K562 (cell line): ENCODE measurements around the gene GNAZ. TPM values are rescaled to one million over a fixed set of nuclear protein-coding genes. Genes with fewer than 3 reads are reported as not detected.

ENCODE experiments used
- CTCF ChIP-seq, 3 experiments: IDR thresholded peaks in 2 of 3; conservative IDR thresholded peaks in 1 of 3; 2 replicates each; pipeline ENCODE4 v1.5.1; 2011 to 2012; ENCODE audit warnings: low read length in 3 of 3, mild to moderate bottlenecking in 3 of 3, control low read depth in 2 of 3, improper control_type of control experiment in 1 of 3, inconsistent platforms in 1 of 3, low read depth in 1 of 3, mixed read lengths in 1 of 3, moderate library complexity in 1 of 3; ENCODE audit not compliant: insufficient read depth in 2 of 3
- DACH1 ChIP-seq: fragments of 450-650 bp; IDR thresholded peaks from 2 replicates; pipeline ENCODE4 v1.6.1; 2018; ENCODE audit not compliant: partially characterized antibody
- DNMT1 ChIP-seq: fragments of 450-650 bp; IDR thresholded peaks from 2 replicates; pipeline ENCODE4 v1.6.1; 2016; ENCODE audit warnings: antibody characterized with exemption, mild to moderate bottlenecking
- EHMT2 ChIP-seq: fragments of 450-650 bp; IDR thresholded peaks from 2 replicates; pipeline ENCODE4 v1.6.1; 2018; ENCODE audit warnings: antibody characterized with exemption
- ELK3 ChIP-seq: fragments of 450-650 bp; formaldehyde crosslinking; IDR thresholded peaks from 2 replicates; pipeline ENCODE4 v1.4.0; 2020; ENCODE audit warnings: mild to moderate bottlenecking
- GTF3C2 ChIP-seq: IDR thresholded peaks from 3 replicates; pipeline ENCODE4 v1.6.1; 2011; ENCODE audit warnings: borderline replicate concordance, mild to moderate bottlenecking, moderate library complexity; ENCODE audit not compliant: insufficient read length; ENCODE audit errors: extremely low read depth
- MEIS2 ChIP-seq: fragments of 450-650 bp; IDR thresholded peaks from 2 replicates; pipeline ENCODE4 v1.6.1; 2014; ENCODE audit warnings: mild to moderate bottlenecking; ENCODE audit not compliant: partially characterized antibody
- PTBP1 ChIP-seq: fragments of 200-400 bp; formaldehyde crosslinking; IDR thresholded peaks from 2 replicates; pipeline ENCODE4 v1.6.1; 2017; ENCODE audit warnings: low read depth, low read length
- SPI1 ChIP-seq: IDR thresholded peaks from 2 replicates; pipeline ENCODE4 v1.6.1; 2011; ENCODE audit warnings: low read depth, low read length, control low read depth, borderline replicate concordance
- SRSF1 ChIP-seq: fragments of 200-400 bp; formaldehyde crosslinking; IDR thresholded peaks from 2 replicates; pipeline ENCODE4 v1.6.1; 2017; ENCODE audit warnings: mild to moderate bottlenecking, low read depth, low read length, moderate library complexity
- TCFL5 ChIP-seq: fragments of 250-450 bp; sonication (Bioruptor Pico); conservative IDR thresholded peaks from 2 replicates; pipeline ENCODE4 v1.6.1; 2021; ENCODE audit warnings: mild to moderate bottlenecking, moderate library complexity, matching md5 sums
- YY1 ChIP-seq, 3 experiments: IDR thresholded peaks; 2 replicates each; pipeline ENCODE4 v1.6.1; 2011; ENCODE audit warnings: low read length in 2 of 3, mild to moderate bottlenecking in 2 of 3, moderate library complexity in 2 of 3, borderline replicate concordance in 1 of 3, control low read depth in 1 of 3, low read depth in 1 of 3; ENCODE audit not compliant: insufficient read depth in 3 of 3, insufficient replicate concordance in 2 of 3, control insufficient read depth in 1 of 3, insufficient read length in 1 of 3; ENCODE audit errors: extremely low read depth in 1 of 3
- ZFP36 ChIP-seq: fragments of 150-350 bp; IDR thresholded peaks from 2 replicates; pipeline ENCODE4 v1.6.1; 2018; ENCODE audit warnings: low read length, low read depth; ENCODE audit not compliant: partially characterized antibody
- ZNF232 ChIP-seq: sonication (generic); formaldehyde crosslinking; IDR thresholded peaks from 2 replicates; pipeline ENCODE4 v1.8.0; 2022; ENCODE audit warnings: mild to moderate bottlenecking, missing genetic modification reagents
- polyA plus RNA-seq, 8 experiments: library from polyadenylated mRNA; depleted of rRNA in 4 of 8; stranded (reverse) in 5 of 8; unstranded in 3 of 8; fragments of >200 nt; fragmentation: Nextera tagmentation in 2 of 8; fragmentation: Illumina TruSeq in 1 of 8; extraction: Ambion mirVana in 2 of 8; extraction: Trizol in 1 of 8; gene quantifications; 2 replicates each; pipeline versions ENCODE4 v1.2.1 to v1.2.3, GENCODE V29; 2011 to 2014; ENCODE audit warnings: inconsistent platforms in 1 of 8, missing spikeins in 1 of 8
- total RNA-seq, 7 experiments: library from RNA; depleted of rRNA in 6 of 7; stranded (reverse); fragments of >200 nt in 6 of 7; fragmentation: Illumina TruSeq in 2 of 7; extraction: Trizol in 2 of 7; gene quantifications; 2 replicates each; pipeline versions ENCODE4 v1.2.1 to v1.2.3, GENCODE V29; 2011 to 2021; ENCODE audit warnings: low replicate concordance in 1 of 7

GNAZ gene
- total and polyA plus RNA-seq, 9 of the 15 experiments (the other 6 are each of a cell fraction or from before 2014, with no cell fraction given), result 0.04 to 0.22 (median 0.13) TPM; not detected in 3

GRCh38 chr22:23094695-23095681, 24.7 kb downstream of the GNAZ start (continued):
- TF ChIP-seq GTF3C2, result no peak
- no peak for TF ChIP-seq DACH1
- TF ChIP-seq ELK3 (CRISPR knock-in tag), result no peak
- TF ChIP-seq EHMT2, result no peak
- TF ChIP-seq YY1 (IDR thresholded peaks at IDR 0.05; ENCODE audit: borderline replicate concordance in 1 of 3, control insufficient read depth in 1 of 3, extremely low read depth in 1 of 3, insufficient read depth in 3 of 3, insufficient read length in 1 of 3, insufficient replicate concordance in 2 of 3, low read depth in 1 of 3, low read length in 2 of 3), result peak in 1 of 3 experiments; percentile 4
- TF ChIP-seq DNMT1, result no peak
- TF ChIP-seq PTBP1, result no peak
- no peak for TF ChIP-seq SRSF1
- TF ChIP-seq ZFP36, result no peak
- TF ChIP-seq MEIS2, result no peak
- TF ChIP-seq ZNF232, result no peak
- TF ChIP-seq CTCF (IDR thresholded peaks at IDR 0.05 in 2 of 3, conservative IDR thresholded peaks at IDR 0.05 in 1 of 3; ENCODE audit: insufficient read depth in 2 of 3, low read depth in 1 of 3, low read length in 3 of 3), result peak in 2 of 3 experiments; percentile 50 to 52; a peak in 3 of 6 replicates
- TF ChIP-seq TCFL5 (CRISPR knock-in tag), result no peak
- no peak for TF ChIP-seq SPI1
